GM12873 (cell line): ENCODE results near the gene NFKBIL1.

Experiments used
- TF ChIP-seq, protein P1 (sequence below): IDR thresholded peaks from 2 replicates; pipeline ENCODE4 v1.5.1; 2012; ENCODE audit warnings: low read depth, mild to moderate bottlenecking, moderate library complexity, low read length, control low read depth; ENCODE audit not compliant: insufficient read depth; ENCODE audit errors: missing control alignments

The NFKBIL1 gene

DNA sequence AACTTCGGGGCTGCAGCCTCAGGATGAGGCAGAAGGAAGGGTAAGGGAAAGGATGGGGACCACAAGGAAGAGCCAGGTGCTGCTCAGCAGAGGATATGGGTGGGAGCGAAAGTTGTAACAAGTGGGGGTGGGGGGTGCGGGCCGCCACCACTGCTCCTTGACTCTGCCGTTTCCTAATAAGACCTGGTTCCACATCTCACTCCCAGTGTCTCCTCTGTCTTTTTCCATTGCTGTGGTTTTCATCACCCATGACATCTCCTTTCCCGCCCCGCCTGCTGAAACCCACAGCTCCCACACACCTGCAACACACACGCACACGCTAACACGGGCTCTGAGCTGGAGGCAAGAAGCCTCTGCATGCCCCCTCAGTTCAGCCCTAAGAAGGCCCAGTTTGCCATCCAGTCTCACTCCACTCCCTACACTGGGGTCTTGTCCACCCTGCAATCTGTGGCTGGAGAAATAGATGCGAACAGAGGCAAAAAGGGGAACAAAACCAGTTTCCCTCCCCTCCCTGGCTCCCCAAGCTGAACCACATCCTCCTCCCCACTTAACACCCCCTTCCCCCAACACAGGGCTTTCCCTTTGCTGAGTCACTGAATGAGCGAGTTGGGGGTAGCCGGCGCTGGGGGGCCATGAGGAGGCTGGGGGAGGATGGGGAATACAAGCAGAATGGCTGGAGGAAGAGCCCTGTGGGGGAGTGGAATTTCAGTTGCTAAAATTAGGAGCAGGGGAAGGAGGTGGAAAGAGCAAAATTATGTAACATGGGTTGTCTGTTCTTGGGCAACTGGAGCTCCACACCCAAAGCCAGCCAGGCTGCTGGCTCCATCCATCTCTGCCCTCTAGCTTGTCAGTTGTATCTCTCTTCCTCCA is 11.5 kb downstream of the NFKBIL1 start:
- TF ChIP-seq, protein P1, sequence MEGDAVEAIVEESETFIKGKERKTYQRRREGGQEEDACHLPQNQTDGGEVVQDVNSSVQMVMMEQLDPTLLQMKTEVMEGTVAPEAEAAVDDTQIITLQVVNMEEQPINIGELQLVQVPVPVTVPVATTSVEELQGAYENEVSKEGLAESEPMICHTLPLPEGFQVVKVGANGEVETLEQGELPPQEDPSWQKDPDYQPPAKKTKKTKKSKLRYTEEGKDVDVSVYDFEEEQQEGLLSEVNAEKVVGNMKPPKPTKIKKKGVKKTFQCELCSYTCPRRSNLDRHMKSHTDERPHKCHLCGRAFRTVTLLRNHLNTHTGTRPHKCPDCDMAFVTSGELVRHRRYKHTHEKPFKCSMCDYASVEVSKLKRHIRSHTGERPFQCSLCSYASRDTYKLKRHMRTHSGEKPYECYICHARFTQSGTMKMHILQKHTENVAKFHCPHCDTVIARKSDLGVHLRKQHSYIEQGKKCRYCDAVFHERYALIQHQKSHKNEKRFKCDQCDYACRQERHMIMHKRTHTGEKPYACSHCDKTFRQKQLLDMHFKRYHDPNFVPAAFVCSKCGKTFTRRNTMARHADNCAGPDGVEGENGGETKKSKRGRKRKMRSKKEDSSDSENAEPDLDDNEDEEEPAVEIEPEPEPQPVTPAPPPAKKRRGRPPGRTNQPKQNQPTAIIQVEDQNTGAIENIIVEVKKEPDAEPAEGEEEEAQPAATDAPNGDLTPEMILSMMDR: no peak

DNA sequence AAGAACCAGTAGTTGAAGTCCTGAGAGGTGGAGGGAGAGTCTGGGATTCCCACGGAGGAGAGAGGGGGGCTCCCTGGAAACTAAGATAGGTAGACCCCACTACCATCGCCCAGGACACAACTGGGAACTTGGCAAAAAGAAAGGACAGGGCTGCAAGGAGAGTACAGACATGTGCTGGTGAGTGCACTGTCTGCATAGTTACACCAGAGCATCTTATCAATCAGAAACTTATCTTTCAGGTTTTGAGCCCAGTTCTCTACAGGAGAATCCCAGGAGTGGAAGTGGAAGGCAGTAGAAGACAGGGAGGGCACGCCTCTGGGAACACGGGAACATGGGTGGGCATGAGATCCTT is 12.2 kb downstream of the NFKBIL1 start:
- TF ChIP-seq, protein P1: no peak

DNA sequence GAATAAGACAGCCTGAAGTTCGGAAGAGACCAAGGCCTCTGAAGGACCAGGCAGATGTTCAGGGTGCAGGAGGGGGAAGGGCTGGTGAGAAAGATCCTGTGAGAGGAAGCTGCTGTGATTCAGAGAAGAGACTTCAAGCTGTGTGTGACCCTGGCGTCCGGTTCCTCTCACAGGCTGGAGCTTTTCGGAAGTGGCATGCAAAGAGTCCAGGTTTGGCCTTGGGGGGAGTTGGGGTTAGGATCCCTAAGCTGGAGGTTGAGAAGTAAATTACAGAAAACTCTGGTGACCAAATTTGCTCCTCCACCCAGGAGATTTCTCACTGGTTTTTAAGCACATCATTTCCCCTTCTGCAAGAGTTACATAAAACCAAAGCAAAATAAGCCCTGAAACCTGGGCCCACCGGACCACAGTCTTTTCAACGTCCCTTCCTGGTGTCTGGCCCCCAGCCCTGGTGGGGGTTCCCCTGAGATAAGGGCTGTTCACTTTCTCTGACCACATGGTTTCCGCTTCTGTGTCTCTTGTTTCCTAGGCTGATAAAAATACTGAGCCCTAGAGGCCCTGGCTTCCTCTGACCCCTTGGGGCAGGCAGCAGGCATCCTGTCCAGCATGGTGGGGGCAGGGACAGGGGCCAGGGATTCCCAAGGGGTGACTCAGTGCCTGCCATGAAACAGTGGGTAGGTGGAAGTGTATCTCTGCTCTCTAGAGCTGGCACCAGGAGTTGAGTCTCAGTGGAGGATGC is 12.7 kb downstream of the NFKBIL1 start:
- TF ChIP-seq, protein P1: no peak

DNA sequence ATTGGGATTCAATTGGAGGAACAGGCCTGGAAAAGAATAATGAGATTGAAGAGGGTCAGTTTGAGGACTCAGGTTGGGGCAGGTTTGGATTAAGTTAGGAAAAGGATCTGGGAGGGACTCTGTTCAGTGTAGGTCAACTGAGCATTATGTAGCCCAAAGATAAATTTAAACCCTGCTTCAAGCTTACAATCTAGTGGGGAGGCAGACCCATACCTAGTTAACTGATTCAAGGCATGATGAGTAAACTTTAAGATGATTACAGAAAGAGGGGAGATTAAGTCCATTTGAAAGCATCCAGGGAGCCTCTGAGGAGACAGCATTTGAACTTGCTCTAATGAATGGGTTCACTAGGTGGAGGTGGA is 13.3 kb downstream of the NFKBIL1 start:
- TF ChIP-seq, protein P1: no peak

DNA sequence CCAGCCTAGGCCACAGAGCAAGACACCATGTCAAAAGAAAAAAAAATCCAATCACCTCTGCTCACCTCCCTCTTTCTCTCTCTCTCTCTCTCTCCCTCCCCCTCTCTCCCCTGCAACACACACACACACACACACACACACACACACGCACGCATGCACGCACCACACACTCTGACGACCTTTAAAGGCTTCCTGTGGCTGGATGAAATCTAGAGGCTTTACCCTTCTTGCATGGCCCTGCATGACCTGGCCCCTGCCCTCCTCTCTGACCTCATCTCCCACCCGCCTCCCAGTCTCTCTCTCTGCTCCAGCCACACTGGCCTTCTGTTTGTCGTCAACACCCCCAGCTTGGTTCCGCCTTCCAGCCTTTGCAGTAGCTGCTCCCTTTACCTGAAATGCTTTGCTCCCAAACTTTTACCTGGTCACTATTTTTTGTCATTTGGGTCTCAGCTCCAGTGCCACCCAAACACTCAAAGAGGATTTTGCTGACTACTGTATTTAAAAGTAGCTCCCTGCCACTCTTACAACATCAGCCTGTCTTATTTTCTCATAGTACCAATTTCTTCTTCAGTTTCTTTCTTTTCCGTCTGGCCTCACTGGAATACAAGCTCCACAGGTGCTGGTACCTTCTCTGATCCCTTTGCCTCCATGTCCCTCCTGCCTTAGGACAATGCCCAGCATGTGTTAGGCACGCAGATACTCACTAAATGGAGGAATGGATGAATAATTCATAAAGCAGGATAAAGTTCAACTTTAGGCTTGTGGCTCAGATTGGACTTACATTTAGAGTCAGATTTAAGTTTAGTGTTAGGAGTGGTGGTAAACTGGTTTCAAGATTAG is 20.3 kb downstream of the NFKBIL1 start:
- TF ChIP-seq, protein P1: no peak

DNA sequence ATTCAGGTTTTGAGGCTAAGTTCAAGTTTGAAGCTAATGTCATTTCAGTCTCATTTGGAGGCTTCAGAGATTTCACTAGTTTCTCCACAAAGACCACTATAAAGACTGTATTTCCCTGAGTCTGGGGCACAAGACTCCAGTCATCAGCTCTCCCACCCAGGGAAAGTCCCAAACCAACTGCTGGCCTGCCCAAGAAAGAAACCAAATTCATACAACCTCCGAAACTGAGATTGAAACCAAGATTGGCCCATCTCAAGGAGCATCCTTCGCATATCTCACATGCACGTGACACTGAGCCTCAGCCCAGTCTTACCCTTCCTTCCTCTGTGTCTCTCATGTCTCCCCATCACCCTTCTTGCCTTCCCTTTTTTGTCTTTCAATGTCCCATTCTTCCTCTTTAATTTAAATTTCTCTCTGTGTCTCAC is 21.1 kb downstream of the NFKBIL1 start:
- TF ChIP-seq, protein P1: no peak

DNA sequence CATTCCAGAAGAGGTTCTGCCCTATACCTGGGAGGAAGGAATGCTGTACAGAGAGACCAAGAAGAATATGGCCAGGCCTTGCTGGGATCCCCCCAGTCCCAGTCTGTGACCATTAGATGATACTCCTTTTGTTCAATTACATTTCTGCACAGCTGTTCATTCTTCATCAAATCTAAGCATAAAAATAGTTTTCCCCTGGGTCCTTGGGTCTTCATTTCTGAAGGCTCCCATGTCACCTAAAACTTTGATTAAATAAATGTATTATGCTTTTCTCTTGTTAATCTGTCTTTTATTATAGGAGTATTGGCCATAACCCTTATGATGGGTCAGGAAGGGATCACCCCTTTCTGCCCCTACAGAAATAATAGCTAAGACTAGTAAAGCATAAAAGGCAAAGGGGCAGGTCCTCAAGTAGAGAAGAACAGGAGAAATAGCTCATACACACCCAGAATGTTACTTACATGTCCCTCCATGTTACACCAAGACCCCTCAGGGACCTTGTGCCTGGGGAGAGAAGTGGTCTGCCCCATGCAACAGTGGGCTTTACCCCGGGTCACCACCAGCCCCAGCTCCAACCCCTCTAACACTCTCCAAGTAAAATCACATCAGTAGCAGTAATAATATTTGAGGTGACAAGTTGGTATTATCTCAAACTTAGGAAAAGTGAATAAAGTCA is 22.6 kb downstream of the NFKBIL1 start:
- TF ChIP-seq, protein P1: no peak
